Esophagus muscularis mucosa (tissue), 4 donors: ENCODE data around the gene NOL11. TPM values are rescaled to one million over a fixed set of nuclear protein-coding genes. Genes with fewer than 3 reads are reported as not detected.

ENCODE experiments used
- DNase-seq: peaks from one replicate; pipeline ENCODE4 v3.0.0-alpha.2; 2017; ENCODE audit errors: extremely low spot score
- H3K27ac ChIP-seq, 4 donors: fragments of 200-600 bp; sonication (generic); replicated peaks in 1 of 4; 1 replicate in 3 of 4; 2 replicates in 1 of 4; pipeline ENCODE4 v1.5.1; 2016 to 2019; ENCODE audit warnings: mild to moderate bottlenecking in 1 of 4
- H3K27me3 ChIP-seq, 4 donors: fragments of 200-600 bp; sonication (generic); one replicate each; pipeline versions ENCODE4 v1.5.1 to v1.6.0; 2016 to 2019
- H3K36me3 ChIP-seq, 4 donors: fragments of 200-600 bp; sonication (generic); one replicate each; pipeline ENCODE4 v1.5.1; 2016 to 2019
- H3K4me1 ChIP-seq, 4 donors: fragments of 200-600 bp; sonication (generic); one replicate each; pipeline ENCODE4 v1.5.1; 2016 to 2019
- H3K4me3 ChIP-seq, 4 donors: fragments of 200-600 bp; sonication (generic); 1 replicate in 2 of 4; 2 replicates in 2 of 4; pipeline ENCODE4 v1.5.1; 2016 to 2019; ENCODE audit warnings: mild to moderate bottlenecking in 4 of 4, moderate library complexity in 1 of 4
- H3K9me3 ChIP-seq, 4 donors: fragments of 200-600 bp; sonication (generic); 1 replicate in 3 of 4; 2 replicates in 1 of 4; pipeline ENCODE4 v1.5.1; 2016 to 2019
- EP300 ChIP-seq: sonication (generic); formaldehyde crosslinking; IDR thresholded peaks from one replicate; pipeline ENCODE4 v1.6.1; 2017; ENCODE audit warnings: antibody characterized with exemption
- POLR2A ChIP-seq: fragments of 450-650 bp; IDR thresholded peaks from one replicate; pipeline ENCODE4 v1.6.1; 2017; ENCODE audit warnings: antibody characterized with exemption, moderate library complexity, mild to moderate bottlenecking, low read depth
- POLR2AphosphoS5 ChIP-seq, 2 donors: sonication (generic); formaldehyde crosslinking; IDR thresholded peaks; one replicate each; pipeline ENCODE4 v1.6.1; 2017; ENCODE audit warnings: antibody characterized with exemption in 2 of 2
- WGBS: methylation state at CpG from one replicate; pipeline ENCODE4 v1.1.5; 2018; 5-methylcytosine and 5-hydroxymethylcytosine counted together
- intact Hi-C: fragments of 100-400 bp; cut with DNase I; formaldehyde crosslinking; loops from one replicate; pipeline ENCODE4 v1.15.1; 2023
- total RNA-seq, 4 donors: library from RNA; depleted of rRNA; stranded (reverse); fragments of >200 nt; gene quantifications; one replicate each; pipeline versions ENCODE4 v1.1.0 to v1.2.1, GENCODE V29; 2016
- TF ChIP-seq, protein P1 (sequence below), 3 experiments: fragments of 200-600 bp in 2 of 3; fragments of 450-650 bp in 1 of 3; sonication (generic) in 2 of 3; IDR thresholded peaks; one replicate each; pipeline ENCODE4 v1.5.1; 2017 to 2019; ENCODE audit warnings: antibody characterized with exemption in 3 of 3, mild to moderate bottlenecking in 2 of 3, moderate library complexity in 1 of 3

NOL11 gene
- total RNA-seq, 4 donors from 2014 or later: 16.0 to 23.3 (median 21.3) TPM

DNA sequence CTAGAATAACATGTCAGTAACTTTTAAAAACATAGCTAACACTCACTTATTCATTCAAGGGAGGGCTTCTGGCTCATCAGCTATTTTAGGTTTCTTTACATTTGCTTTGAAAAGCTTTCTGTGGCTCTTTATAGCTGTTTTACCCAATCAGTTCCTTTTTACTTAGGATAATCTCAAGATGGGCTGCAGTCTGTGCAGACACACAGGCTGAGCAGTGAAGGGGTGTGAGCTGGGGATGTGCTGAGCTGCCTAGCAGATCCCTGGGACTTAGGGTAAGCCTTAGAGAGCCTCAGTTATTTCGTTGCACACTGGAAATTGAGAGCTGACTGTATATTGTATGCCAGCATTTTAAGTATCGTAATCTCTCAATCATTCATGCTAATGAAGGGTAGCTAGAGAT lies 30.2 kb upstream of the NOL11 start:
- peaks cover 0 to 5% (median 0%) of the 10 kb centered on the region in 4 donors for H3K4me1 ChIP-seq
- WGBS: 84% methylated on average over 2 of the region's 2 CpGs

DNA sequence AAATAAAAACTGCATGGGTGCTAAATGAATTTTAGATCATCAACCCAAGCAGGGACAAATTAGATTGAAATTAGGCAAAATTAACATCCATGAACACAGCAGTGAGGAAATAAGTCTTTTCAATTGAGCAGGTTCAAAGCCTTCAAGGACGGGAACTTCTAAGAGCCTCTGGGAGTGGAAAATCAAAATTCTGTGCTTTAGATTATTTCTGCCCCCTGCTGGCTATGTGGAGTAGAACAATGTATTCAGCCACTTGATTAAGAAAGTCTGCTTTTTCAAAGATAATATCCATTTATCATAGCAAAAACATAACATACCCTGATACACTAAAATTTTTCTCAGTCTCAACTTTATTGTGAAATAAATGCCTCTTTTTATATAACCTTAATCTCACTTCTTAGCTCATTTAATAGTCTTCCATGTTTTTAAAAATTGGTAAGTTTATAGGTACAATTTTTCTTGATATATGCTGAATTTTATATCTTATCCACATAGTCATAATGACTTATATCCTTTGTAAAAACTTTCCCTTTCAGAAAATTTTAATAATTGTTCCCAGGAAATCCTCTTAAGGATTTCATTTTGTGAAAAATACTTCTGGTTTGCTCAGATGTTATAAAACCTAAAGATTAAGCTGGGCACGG lies 28.1 kb upstream of the NOL11 start:
- Histone ChIP-seq H3K4me3 (no peak overlapping the region), H3K36me3 (peaks cover 7 to 40% (median 20%) of the 10 kb centered on the region in 4 donors), H3K27ac (no peak overlapping the region), H3K4me1 (peaks cover 0 to 5% (median 0%) of the 10 kb centered on the region in 4 donors), H3K27me3 (no peaks in the 10 kb centered on the region), H3K9me3 (no peaks in the 10 kb centered on the region)
- TF ChIP-seq POLR2AphosphoS5 (IDR thresholded peaks at IDR 0.05) (no peak), EP300 (no peak), POLR2A (no peak)
- TF ChIP-seq, protein P1, sequence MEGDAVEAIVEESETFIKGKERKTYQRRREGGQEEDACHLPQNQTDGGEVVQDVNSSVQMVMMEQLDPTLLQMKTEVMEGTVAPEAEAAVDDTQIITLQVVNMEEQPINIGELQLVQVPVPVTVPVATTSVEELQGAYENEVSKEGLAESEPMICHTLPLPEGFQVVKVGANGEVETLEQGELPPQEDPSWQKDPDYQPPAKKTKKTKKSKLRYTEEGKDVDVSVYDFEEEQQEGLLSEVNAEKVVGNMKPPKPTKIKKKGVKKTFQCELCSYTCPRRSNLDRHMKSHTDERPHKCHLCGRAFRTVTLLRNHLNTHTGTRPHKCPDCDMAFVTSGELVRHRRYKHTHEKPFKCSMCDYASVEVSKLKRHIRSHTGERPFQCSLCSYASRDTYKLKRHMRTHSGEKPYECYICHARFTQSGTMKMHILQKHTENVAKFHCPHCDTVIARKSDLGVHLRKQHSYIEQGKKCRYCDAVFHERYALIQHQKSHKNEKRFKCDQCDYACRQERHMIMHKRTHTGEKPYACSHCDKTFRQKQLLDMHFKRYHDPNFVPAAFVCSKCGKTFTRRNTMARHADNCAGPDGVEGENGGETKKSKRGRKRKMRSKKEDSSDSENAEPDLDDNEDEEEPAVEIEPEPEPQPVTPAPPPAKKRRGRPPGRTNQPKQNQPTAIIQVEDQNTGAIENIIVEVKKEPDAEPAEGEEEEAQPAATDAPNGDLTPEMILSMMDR (IDR thresholded peaks at IDR 0.05): peak; percentile 80 to 89 (median 87)
- WGBS: 52% methylated on average over 2 of the region's 2 CpGs
- intact Hi-C loops: loop anchor here (2.0 to 10.0 kb wide), 2 partner anchors 205 to 315 kb away; no protein-coding TSS in a partner anchor
- DNase-seq: no peak

More for the DNA sequence above, 30.2 kb upstream of the NOL11 start:
- peaks cover 0 to 21% (median 6%) of the 10 kb centered on the region in 4 donors for H3K36me3 ChIP-seq
- TF ChIP-seq POLR2A (no peak), POLR2AphosphoS5 (IDR thresholded peaks at IDR 0.05) (no peak), EP300 (no peak)
- TF ChIP-seq, protein P1 (IDR thresholded peaks at IDR 0.05): no peak
- H3K9me3 ChIP-seq: no peaks in the 10 kb centered on the region
- intact Hi-C loops: loop anchor here (10.0 kb wide), 1 partner anchor 203 kb away; no protein-coding TSS in a partner anchor
- H3K27me3 ChIP-seq: no peaks in the 10 kb centered on the region
- DNase-seq: no peak
- H3K27ac ChIP-seq: no peak overlapping the region
- no peak overlapping the region for H3K4me3 ChIP-seq

DNA sequence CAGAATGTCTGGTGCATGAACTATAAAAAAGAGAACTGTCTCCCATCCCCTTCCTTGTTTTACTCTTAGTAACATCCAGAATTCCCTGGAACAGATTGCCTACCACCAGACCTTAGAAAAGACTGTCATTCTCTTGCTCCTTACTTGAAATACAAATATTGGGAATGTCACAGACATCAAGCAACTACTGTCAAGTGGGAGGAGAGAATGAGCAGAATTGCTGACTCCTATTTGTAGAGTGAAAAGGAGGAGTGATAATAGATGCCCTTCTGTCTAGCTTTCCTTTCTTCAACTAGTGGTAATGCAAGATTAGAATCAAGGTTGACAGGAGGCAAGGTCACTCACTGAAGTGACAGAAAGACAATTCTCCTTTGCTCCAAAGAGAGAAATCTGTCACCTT lies 23.9 kb upstream of the NOL11 start:
- peaks cover 7 to 31% (median 17%) of the 10 kb centered on the region in 4 donors for H3K36me3 ChIP-seq
- DNase-seq: no peak
- no peaks in the 10 kb centered on the region for H3K27me3 ChIP-seq
- TF ChIP-seq POLR2A (no peak), POLR2AphosphoS5 (IDR thresholded peaks at IDR 0.05) (no peak), EP300 (no peak)
- TF ChIP-seq, protein P1 (IDR thresholded peaks at IDR 0.05): no peak
- no peak overlapping the region for H3K4me3 ChIP-seq
- no peak overlapping the region for H3K27ac ChIP-seq
- no peaks in the 10 kb centered on the region for H3K9me3 ChIP-seq
- peaks cover 0 to 5% (median 0%) of the 10 kb centered on the region in 4 donors for H3K4me1 ChIP-seq
- intact Hi-C loops: no loop called here

DNA sequence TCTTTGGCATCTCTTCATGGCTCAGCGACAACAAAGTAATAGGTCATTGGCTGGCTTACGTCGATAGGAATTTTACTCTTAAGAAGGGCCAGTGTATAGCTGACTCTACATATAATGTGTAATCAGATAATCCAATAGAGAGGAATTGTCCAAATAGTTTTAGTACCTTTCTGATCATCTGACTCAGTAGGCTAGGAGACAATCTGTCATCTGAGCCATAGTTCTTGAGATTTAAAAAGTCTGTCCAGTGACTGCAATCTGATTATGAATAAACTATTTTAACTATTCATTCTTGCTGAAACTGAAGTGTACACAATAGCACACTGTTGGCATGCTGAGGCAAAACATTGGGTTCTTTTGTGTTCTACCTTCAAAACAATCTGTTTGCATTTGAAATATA lies 21.4 kb upstream of the NOL11 start:
- intact Hi-C loops: no loop called here

DNA sequence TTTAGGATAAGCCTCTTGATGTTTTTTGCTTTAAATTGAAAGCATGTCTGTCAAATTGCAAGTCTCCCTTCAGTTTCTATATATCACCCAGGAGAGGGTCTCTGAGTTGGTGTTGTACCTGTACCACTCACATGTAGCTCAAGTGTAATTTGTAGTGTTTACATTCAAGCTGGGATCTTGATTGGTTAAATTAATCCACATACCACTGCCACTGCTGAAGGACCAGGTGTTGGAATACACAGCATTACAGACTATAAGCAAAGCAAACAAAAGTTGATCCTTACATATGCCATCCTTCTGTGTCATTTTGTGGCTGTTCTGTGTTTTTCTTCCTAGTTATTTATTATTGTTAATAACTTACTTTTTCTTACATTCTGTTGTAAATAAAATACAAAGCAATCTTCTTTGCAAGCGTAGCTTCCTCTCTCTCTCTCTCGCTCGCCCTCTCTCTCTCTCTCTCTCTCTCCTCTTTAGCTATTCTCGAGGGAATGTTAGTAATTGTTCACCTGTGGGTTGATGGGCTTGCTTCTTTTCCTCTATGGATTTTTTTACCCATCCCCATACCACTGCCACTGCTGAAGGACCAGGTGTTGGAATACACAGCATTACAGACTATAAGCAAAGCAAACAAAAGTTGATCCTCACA lies 20.8 kb upstream of the NOL11 start:
- Histone ChIP-seq H3K27ac (no peak overlapping the region), H3K9me3 (no peaks in the 10 kb centered on the region), H3K4me3 (no peak overlapping the region), H3K4me1 (no peaks in the 10 kb centered on the region), H3K36me3 (peaks cover 7 to 23% (median 17%) of the 10 kb centered on the region in 4 donors), H3K27me3 (no peaks in the 10 kb centered on the region)
- intact Hi-C loops: no loop called here
- DNase-seq: no peak
- TF ChIP-seq POLR2AphosphoS5 (IDR thresholded peaks at IDR 0.05) (no peak), EP300 (no peak), POLR2A (no peak)
- TF ChIP-seq, protein P1 (IDR thresholded peaks at IDR 0.05): no peak
- WGBS: 86% methylated on average over 4 of the region's 4 CpGs

More for the DNA sequence above, 21.4 kb upstream of the NOL11 start:
- Histone ChIP-seq H3K27me3 (no peaks in the 10 kb centered on the region), H3K4me3 (no peak overlapping the region), H3K4me1 (no peaks in the 10 kb centered on the region), H3K27ac (no peak overlapping the region), H3K9me3 (no peaks in the 10 kb centered on the region), H3K36me3 (peaks cover 7 to 30% (median 17%) of the 10 kb centered on the region in 4 donors)
- no peak for TF ChIP-seq POLR2AphosphoS5 (IDR thresholded peaks at IDR 0.05)
- TF ChIP-seq POLR2A: no peak
- no peak for DNase-seq
- WGBS: 65% methylated on average over 3 of the region's 3 CpGs
